Prostate gland (tissue), 2 donors: ENCODE results near the gene SKAP1.

Experiments
- CTCF ChIP-seq, 4 experiments: fragments of 200-600 bp in 2 of 4; fragments of 450-650 bp in 2 of 4; sonication (generic) in 2 of 4; IDR thresholded peaks; 1 replicate in 3 of 4; 2 replicates in 1 of 4; pipeline ENCODE4 v1.5.1; 2016 to 2019; ENCODE audit warnings: antibody characterized with exemption in 4 of 4, mild to moderate bottlenecking in 2 of 4, moderate library complexity in 2 of 4
- POLR2A ChIP-seq: fragments of 450-650 bp; IDR thresholded peaks from one replicate; pipeline ENCODE4 v1.6.1; 2016; ENCODE audit warnings: antibody characterized with exemption, mild to moderate bottlenecking
- POLR2AphosphoS5 ChIP-seq: sonication (generic); formaldehyde crosslinking; IDR thresholded peaks from one replicate; pipeline ENCODE4 v1.6.1; 2017; ENCODE audit warnings: antibody characterized with exemption

GRCh38 chr17:48100591-48101011 lies 329.4 kb downstream of the SKAP1 start:
- TF ChIP-seq CTCF (IDR thresholded peaks at IDR 0.05) (no peak), POLR2A (no peak), POLR2AphosphoS5 (no peak)
